ENCODE results near the gene ACOT11. TPM values are rescaled to one million over a fixed set of nuclear protein-coding genes. Genes with fewer than 3 reads are reported as not detected.

ACOT11 gene
- total RNA-seq, 1 experiment from 2014 or later, result 25.7 TPM

DNA sequence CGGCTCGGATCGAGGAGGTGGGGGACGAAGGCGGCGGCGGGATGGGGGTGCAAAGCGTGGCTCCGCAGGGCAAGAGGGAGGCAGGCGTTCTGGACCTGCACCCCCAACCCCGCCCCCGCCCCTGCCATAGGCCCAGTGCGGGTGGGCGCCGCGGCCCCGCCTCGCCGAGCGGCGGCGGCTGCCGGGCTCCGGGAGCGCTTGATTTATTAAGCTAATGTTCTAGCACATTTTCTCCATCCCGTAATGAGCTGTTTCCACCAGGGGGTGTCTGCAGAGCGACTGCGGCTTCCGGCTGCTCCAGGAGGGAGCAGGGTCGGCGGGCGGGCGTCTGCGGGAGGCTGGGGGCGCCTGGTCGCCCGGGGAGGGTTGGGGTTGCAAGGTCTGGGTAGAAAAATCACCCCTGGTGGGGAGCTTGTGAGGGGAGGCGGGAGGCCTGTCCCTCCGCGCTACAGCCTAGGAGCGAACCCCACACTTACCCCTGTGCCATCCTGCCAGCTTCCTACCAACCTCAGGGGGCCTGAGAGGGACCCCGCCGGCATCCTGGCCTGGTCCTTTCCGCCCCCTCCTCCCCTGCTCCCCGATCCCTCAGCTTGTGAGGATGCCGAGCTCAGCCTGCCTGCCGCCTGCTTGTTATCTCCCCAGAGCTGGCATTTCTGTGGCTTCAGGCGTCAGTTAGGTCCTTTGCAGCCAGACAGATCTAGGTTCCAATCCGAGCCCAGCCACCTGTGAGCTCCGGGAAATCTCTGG, 48.5 kb upstream of the ACOT11 start:
- H2AFZ ChIP-seq, result no peak overlapping the region

DNA sequence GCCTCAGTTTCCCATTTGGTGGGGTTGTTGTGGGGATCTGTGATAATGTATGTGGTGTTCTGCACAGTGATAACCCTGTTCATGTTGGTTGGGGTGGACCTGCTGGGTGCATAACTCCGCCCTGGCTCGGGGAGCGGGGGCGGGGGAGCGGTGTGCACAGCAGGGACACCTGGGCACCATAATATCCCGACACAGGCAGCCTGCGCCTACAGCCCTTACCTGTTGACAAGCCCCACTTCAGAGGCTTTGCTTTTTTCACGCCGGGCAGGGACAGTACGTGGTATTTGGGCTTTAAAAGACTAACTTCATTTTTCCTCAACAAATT, 48.0 kb upstream of the ACOT11 start:
- Histone ChIP-seq H3K4me1 (replicated peaks; ENCODE audit: insufficient read depth) (no peaks in the 10 kb centered on the region; the same call in 1 of the 2 replicates), H3K27ac (no peak overlapping the region), H3K4me3 (no peak overlapping the region), H3F3A (ENCODE audit: insufficient read depth, low read depth) (no peaks in the 10 kb centered on the region), H4K20me1 (ENCODE audit: insufficient read depth) (no peaks in the 10 kb centered on the region), H2AFZ (no peak overlapping the region), H3K36me3 (ENCODE audit: low read depth) (no peaks in the 10 kb centered on the region), H3K79me2 (ENCODE audit: low read depth) (no peaks in the 10 kb centered on the region), H3K4me2 (no peak overlapping the region), H3K9me2 (ENCODE audit: insufficient read depth) (no peaks in the 10 kb centered on the region), H3K27me3 (ENCODE audit: insufficient read depth, low read depth) (peaks cover 48% of the 10 kb centered on the region), H3K9me3 (ENCODE audit: insufficient read depth, low read depth) (no peaks in the 10 kb centered on the region)
- no peak for TF ChIP-seq CTCF (conservative IDR thresholded peaks at IDR 0.05)
- TF ChIP-seq EZH2 (IDR thresholded peaks at IDR 0.05; ENCODE audit: low read depth), result no peak
- DNase-seq, result no peak
- BruUV-seq (replicated peaks), result no TSS peak
- POLR2A ChIA-PET (ENCODE audit: unreplicated experiment), result no interaction called here
- CTCF ChIA-PET, result interaction anchor here (0.6 kb wide), 1 partner anchor 67 kb away, joined by 3 read pairs; no protein-coding TSS in a partner anchor
- intact Hi-C loops (cut with micrococcal nuclease; ENCODE audit: unreplicated experiment), result no loop called here

More for the DNA sequence above, 48.5 kb upstream of the ACOT11 start:
- ChIA-PET POLR2A (ENCODE audit: unreplicated experiment) (interaction anchor here (0.6 kb wide), 5 partner anchors 14 to 894 kb away, joined by 3 to 9 read pairs (median 6); no protein-coding TSS in a partner anchor), CTCF (interaction anchor here (0.6 to 1.0 kb wide), 9 partner anchors 9 to 523 kb away, joined by 3 to 8 read pairs (median 3); no protein-coding TSS in a partner anchor)
- H3K27me3 ChIP-seq (ENCODE audit: insufficient read depth, low read depth), result peaks cover 53% of the 10 kb centered on the region
- no TSS peak for BruUV-seq (replicated peaks)
- intact Hi-C loops (cut with micrococcal nuclease; ENCODE audit: unreplicated experiment), result no loop called here
- TF ChIP-seq CTCF (conservative IDR thresholded peaks at IDR 0.05) (peak; percentile 35; the same call in 1 of the 2 replicates), EZH2 (IDR thresholded peaks at IDR 0.05; ENCODE audit: low read depth) (no peak)
- peak overlapping the region; percentile 44 for H3K4me2 ChIP-seq
- DNase-seq, result peak in 1 of 2 experiments; percentile 50
- H3K27ac ChIP-seq, result no peak overlapping the region
- no peaks in the 10 kb centered on the region for H3K79me2 ChIP-seq (ENCODE audit: low read depth)
- no peaks in the 10 kb centered on the region for H3K9me3 ChIP-seq (ENCODE audit: insufficient read depth, low read depth)
- H3F3A ChIP-seq (ENCODE audit: insufficient read depth, low read depth), result no peaks in the 10 kb centered on the region
- H3K36me3 ChIP-seq (ENCODE audit: low read depth), result no peaks in the 10 kb centered on the region
- no peaks in the 10 kb centered on the region for H4K20me1 ChIP-seq (ENCODE audit: insufficient read depth)
- H3K9me2 ChIP-seq (ENCODE audit: insufficient read depth), result no peaks in the 10 kb centered on the region
- no peak overlapping the region; the same call in 1 of the 2 replicates for H3K4me3 ChIP-seq
- H3K4me1 ChIP-seq (replicated peaks; ENCODE audit: insufficient read depth), result no peaks in the 10 kb centered on the region; the same call in 1 of the 2 replicates

- H4K20me1 ChIP-seq (ENCODE audit: insufficient read depth), result no peaks in the 10 kb centered on the region
- ChIA-PET CTCF (no interaction called here), POLR2A (ENCODE audit: unreplicated experiment) (no interaction called here)
- H3K4me3 ChIP-seq, result no peak overlapping the region
- no peaks in the 10 kb centered on the region for H3K9me2 ChIP-seq (ENCODE audit: insufficient read depth)
- intact Hi-C loops (cut with micrococcal nuclease; ENCODE audit: unreplicated experiment), result no loop called here
- peaks cover 31% of the 10 kb centered on the region for H3K27me3 ChIP-seq (ENCODE audit: insufficient read depth, low read depth)
- no peaks in the 10 kb centered on the region for H3K79me2 ChIP-seq (ENCODE audit: low read depth)
- H3K4me2 ChIP-seq, result no peak overlapping the region
- H3F3A ChIP-seq (ENCODE audit: insufficient read depth, low read depth), result no peaks in the 10 kb centered on the region
- no peak overlapping the region for H3K27ac ChIP-seq
- no peak for DNase-seq
- H3K36me3 ChIP-seq (ENCODE audit: low read depth), result no peaks in the 10 kb centered on the region
- BruUV-seq (replicated peaks), result no TSS peak
- no peaks in the 10 kb centered on the region for H3K9me3 ChIP-seq (ENCODE audit: insufficient read depth, low read depth)
- no peak overlapping the region for H2AFZ ChIP-seq
- no peak for TF ChIP-seq EZH2 (IDR thresholded peaks at IDR 0.05; ENCODE audit: low read depth)
- no peak for TF ChIP-seq CTCF (conservative IDR thresholded peaks at IDR 0.05)
- no peaks in the 10 kb centered on the region; the same call in 1 of the 2 replicates for H3K4me1 ChIP-seq (replicated peaks; ENCODE audit: insufficient read depth)
These were observed 46.2 kb upstream of the ACOT11 start for GRCh38 chr1:54501849-54502248.

Measured in PC-9 (cell line).